A673 (cell line): ENCODE data around the gene NMNAT3. TPM values are rescaled to one million over a fixed set of nuclear protein-coding genes. Genes with fewer than 3 reads are reported as not detected.

Source experiments
- BruUV-seq: library from RNA; stranded (reverse); fragments of 400-500 nt; replicated peaks from 2 replicates; lab custom pipeline; 2021; lab: Mats Ljungman, UMichigan
- CTCF ChIA-PET: fragments of 300-600 bp; sonication (Branson Sonifier 250); formaldehyde crosslinking; loops from one replicate; lab custom pipeline; 2022; ENCODE audit warnings: antibody characterized with exemption; lab: Charles Lee
- POLR2A ChIA-PET: fragments of 300-600 bp; sonication (Branson Sonifier 250); formaldehyde crosslinking; loops from one replicate; lab custom pipeline; 2022; ENCODE audit warnings: antibody characterized with exemption; ENCODE audit not compliant: low non-redundant PET; lab: Charles Lee
- DNase-seq: peaks from one replicate; pipeline ENCODE4 v3.0.0-alpha.2; 2015; ENCODE audit warnings: low spot score
- H3K27ac ChIP-seq: fragments of 200-600 bp; sonication (generic); 2 replicates; pipeline ENCODE4 v1.5.1; 2016; ENCODE audit warnings: mixed run types, low read depth, mild to moderate bottlenecking, mixed read lengths, antibody characterized with exemption, low read length; ENCODE audit not compliant: poor library complexity, severe bottlenecking
- H3K27me3 ChIP-seq: fragments of 200-600 bp; sonication (generic); replicated peaks from 2 replicates; pipeline ENCODE4 v1.6.1; 2017; ENCODE audit warnings: mixed run types, low read depth, mild to moderate bottlenecking, mixed read lengths, antibody characterized with exemption, low read length; ENCODE audit not compliant: insufficient read depth, poor library complexity
- H3K36me3 ChIP-seq: fragments of 200-600 bp; sonication (generic); 2 replicates; pipeline ENCODE4 v1.6.1; 2016; ENCODE audit warnings: mixed run types, mild to moderate bottlenecking, mixed read lengths, antibody characterized with exemption, low read length; ENCODE audit not compliant: insufficient read depth, poor library complexity, severe bottlenecking
- H3K4me1 ChIP-seq: fragments of 200-600 bp; sonication (generic); 2 replicates; pipeline ENCODE4 v1.6.1; 2017; ENCODE audit warnings: mixed run types, mild to moderate bottlenecking, mixed read lengths, antibody characterized with exemption, low read length; ENCODE audit not compliant: insufficient read depth, poor library complexity, severe bottlenecking
- H3K4me3 ChIP-seq: fragments of 200-600 bp; sonication (generic); 2 replicates; pipeline ENCODE4 v1.5.1; 2016; ENCODE audit warnings: low read depth, mixed run types, mild to moderate bottlenecking, mixed read lengths, low read length; ENCODE audit not compliant: poor library complexity, severe bottlenecking
- H3K9me3 ChIP-seq: fragments of 200-600 bp; sonication (generic); 2 replicates; pipeline ENCODE4 v1.6.1; 2016; ENCODE audit warnings: mixed run types, low read depth, mild to moderate bottlenecking, mixed read lengths, antibody characterized with exemption, low read length; ENCODE audit not compliant: poor library complexity, severe bottlenecking
- CTCF ChIP-seq: fragments of 300-800, 200-600 bp; sonication (generic); conservative IDR thresholded peaks from 2 replicates; pipeline ENCODE4 v1.5.1; 2017; ENCODE audit warnings: low read depth, mild to moderate bottlenecking, antibody characterized with exemption, low read length, moderate library complexity, mixed read lengths
- EZH2 ChIP-seq: fragments of 200-600 bp; sonication (generic); IDR thresholded peaks from 2 replicates; pipeline ENCODE4 v1.6.1; 2017; ENCODE audit warnings: borderline replicate concordance, low read depth, mild to moderate bottlenecking, mixed read lengths, antibody characterized with exemption, low read length; ENCODE audit not compliant: poor library complexity, severe bottlenecking
- intact Hi-C: fragments of 100-400 bp; cut with micrococcal nuclease; formaldehyde crosslinking; loops from one replicate; pipeline ENCODE4 v1.10.0; 2022; ENCODE audit not compliant: unreplicated experiment
- total RNA-seq: library from RNA; stranded (reverse); gene quantifications from 2 replicates; pipeline ENCODE4 v1.2.3, GENCODE V29; 2021

The NMNAT3 gene
- total RNA-seq, 1 experiment from 2014 or later, result 1.9 TPM

- ChIA-PET CTCF (no interaction called here), POLR2A (no interaction called here)
- no peak overlapping the region for H3K4me3 ChIP-seq
- DNase-seq, result no peak
- H3K9me3 ChIP-seq, result no peaks in the 10 kb centered on the region
- intact Hi-C loops, result no loop called here
- BruUV-seq, result no TSS peak
- H3K36me3 ChIP-seq, result no peaks in the 10 kb centered on the region
- TF ChIP-seq CTCF (no peak), EZH2 (no peak)
- H3K27ac ChIP-seq, result no peak overlapping the region
- H3K4me1 ChIP-seq, result no peaks in the 10 kb centered on the region
- H3K27me3 ChIP-seq, result no peaks in the 10 kb centered on the region
These were observed 9.7 kb upstream of the NMNAT3 start for GRCh38 chr3:139687431-139687830.

GRCh38 chr3:139686624-139687023 lies 8.9 kb upstream of the NMNAT3 start:
- intact Hi-C loops, result no loop called here
- no peak for DNase-seq
- no peak overlapping the region for H3K27ac ChIP-seq
- H3K4me1 ChIP-seq, result no peaks in the 10 kb centered on the region
- H3K4me3 ChIP-seq, result no peak overlapping the region
- ChIA-PET CTCF (no interaction called here), POLR2A (no interaction called here)
- H3K36me3 ChIP-seq, result no peaks in the 10 kb centered on the region
- H3K9me3 ChIP-seq, result no peaks in the 10 kb centered on the region
- no peak for TF ChIP-seq EZH2
- TF ChIP-seq CTCF, result no peak
- H3K27me3 ChIP-seq, result no peaks in the 10 kb centered on the region
- BruUV-seq, result no TSS peak

- no peak overlapping the region for H3K27ac ChIP-seq
- H3K4me3 ChIP-seq, result no peak overlapping the region
- ChIA-PET POLR2A (no interaction called here), CTCF (no interaction called here)
- BruUV-seq, result no TSS peak
- DNase-seq, result no peak
- H3K9me3 ChIP-seq, result no peaks in the 10 kb centered on the region
- no peaks in the 10 kb centered on the region for H3K36me3 ChIP-seq
- TF ChIP-seq EZH2 (no peak), CTCF (no peak)
- no peaks in the 10 kb centered on the region for H3K4me1 ChIP-seq
- H3K27me3 ChIP-seq, result no peaks in the 10 kb centered on the region
- intact Hi-C loops, result no loop called here
These were observed 8.4 kb upstream of the NMNAT3 start for GRCh38 chr3:139686206-139686605.
